Measurements from ENCODE around the gene SPOP.
"Not testable (repeated sequence)": the region's sequence is repeated elsewhere in the genome, so short reads cannot be mapped to it uniquely, and the experiment has no call there.

SPOP gene

GRCh38 chr17:49677933-49678847, at the start of gene SPOP:
Gene SPOP, minus strand, starts transcription at chr17:49678097. Its CDS starts 55,287 bp downstream, at chr17:49622810.
- peak; percentile 99 for DNase-seq (ENCODE audit: low read depth)

GRCh38 chr17:49727380-49727779, 49.5 kb upstream of the SPOP start:
- DNase-seq (ENCODE audit: low read depth) = no peak

GRCh38 chr17:49725452-49726130, 47.7 kb upstream of the SPOP start:
- no peak for DNase-seq (ENCODE audit: low read depth)

GRCh38 chr17:49724552-49724951, 46.7 kb upstream of the SPOP start:
- not testable (repeated sequence) for DNase-seq (ENCODE audit: low read depth)

- DNase-seq (ENCODE audit: low read depth) = no peak
These were observed 45.5 kb upstream of the SPOP start for GRCh38 chr17:49723423-49723822.

- DNase-seq (ENCODE audit: low read depth) = no peak
These were observed 44.2 kb upstream of the SPOP start for GRCh38 chr17:49722066-49722465.

- DNase-seq (ENCODE audit: low read depth) = no peak
These were observed 39.5 kb upstream of the SPOP start for GRCh38 chr17:49717371-49717861.

GRCh38 chr17:49716668-49717364, 38.9 kb upstream of the SPOP start:
- no peak for DNase-seq (ENCODE audit: low read depth)

- no peak for DNase-seq (ENCODE audit: low read depth)
These were observed 37.9 kb upstream of the SPOP start for GRCh38 chr17:49715717-49716279.

- no peak for DNase-seq (ENCODE audit: low read depth)
These were observed 37.3 kb upstream of the SPOP start for GRCh38 chr17:49715216-49715615.

GRCh38 chr17:49708515-49709183, 30.8 kb upstream of the SPOP start:
- peak; percentile 74 for DNase-seq (ENCODE audit: low read depth)

- DNase-seq (ENCODE audit: low read depth) = peak; percentile 94
These were observed 30.0 kb upstream of the SPOP start, which contains the start of gene SLC35B1 for GRCh38 chr17:49707608-49708514. Gene SLC35B1, minus strand, starts transcription at chr17:49707964. Its CDS starts 131 bp downstream, at chr17:49707833.

- no peak for DNase-seq (ENCODE audit: low read depth)
These were observed 29.3 kb upstream of the SPOP start for GRCh38 chr17:49707246-49707607.

GRCh38 chr17:49705254-49705653, 27.4 kb upstream of the SPOP start:
- DNase-seq (ENCODE audit: low read depth) = no peak

- DNase-seq (ENCODE audit: low read depth) = no peak
These were observed 25.8 kb upstream of the SPOP start for GRCh38 chr17:49703557-49704277.

- DNase-seq (ENCODE audit: low read depth) = no peak
These were observed 23.1 kb upstream of the SPOP start for GRCh38 chr17:49700960-49701359.

GRCh38 chr17:49699966-49700575, 22.2 kb upstream of the SPOP start:
- no peak for DNase-seq (ENCODE audit: low read depth)

GRCh38 chr17:49698005-49698404, 20.1 kb upstream of the SPOP start:
- DNase-seq (ENCODE audit: low read depth) = no peak

- no peak for DNase-seq (ENCODE audit: low read depth)
These were observed 18.4 kb upstream of the SPOP start for GRCh38 chr17:49696233-49696761.
